GM18526 (cell line): ENCODE data around the gene CHD3.
A peak's percentile ranks its signal among the peaks of the same experiment; 100 is the strongest.

Experiments
- POLR2A ChIP-seq: IDR thresholded peaks from 3 replicates; pipeline ENCODE4 v1.6.1; 2011; ENCODE audit not compliant: insufficient read length; ENCODE audit errors: extremely low read depth

Gene CHD3

DNA sequence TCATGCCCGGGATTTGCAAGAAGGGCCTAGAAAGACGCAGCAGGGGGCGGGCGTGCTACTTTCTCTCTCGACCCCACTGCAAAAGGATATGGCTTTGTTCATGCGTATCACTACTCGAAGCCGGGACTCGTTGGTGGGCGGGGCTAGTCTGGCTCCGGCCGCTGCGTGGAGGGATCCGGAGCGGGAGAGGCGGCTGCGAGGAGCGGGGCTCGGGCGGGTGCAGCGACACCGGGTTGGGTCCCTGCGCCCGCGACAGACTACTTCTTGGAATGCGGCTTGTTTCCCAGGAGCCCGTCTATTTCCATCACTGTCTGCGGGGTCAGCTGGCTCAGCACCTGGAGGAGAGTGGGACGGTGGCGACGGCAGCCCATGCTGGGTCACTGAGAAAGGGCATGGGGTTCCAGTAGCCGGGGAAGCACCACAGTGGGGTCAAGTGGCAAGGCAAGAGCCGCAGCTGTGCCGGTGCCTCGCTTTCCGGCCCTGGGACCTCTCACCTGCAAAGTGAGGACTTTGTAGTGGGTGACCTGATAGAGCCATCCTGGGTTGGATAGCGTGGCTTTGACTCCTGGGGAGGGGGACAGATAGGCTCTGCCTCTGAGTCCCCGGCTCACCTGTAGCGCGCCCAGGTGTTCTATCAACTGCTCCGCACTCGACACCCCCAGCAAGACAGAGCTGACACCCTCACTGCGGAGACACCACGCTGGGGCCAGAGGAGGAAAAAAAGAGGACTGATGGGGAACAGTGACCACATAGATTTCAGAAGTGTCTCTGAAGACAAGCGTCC is 34.4 kb downstream of the CHD3 start:
- TF ChIP-seq POLR2A = no peak

DNA sequence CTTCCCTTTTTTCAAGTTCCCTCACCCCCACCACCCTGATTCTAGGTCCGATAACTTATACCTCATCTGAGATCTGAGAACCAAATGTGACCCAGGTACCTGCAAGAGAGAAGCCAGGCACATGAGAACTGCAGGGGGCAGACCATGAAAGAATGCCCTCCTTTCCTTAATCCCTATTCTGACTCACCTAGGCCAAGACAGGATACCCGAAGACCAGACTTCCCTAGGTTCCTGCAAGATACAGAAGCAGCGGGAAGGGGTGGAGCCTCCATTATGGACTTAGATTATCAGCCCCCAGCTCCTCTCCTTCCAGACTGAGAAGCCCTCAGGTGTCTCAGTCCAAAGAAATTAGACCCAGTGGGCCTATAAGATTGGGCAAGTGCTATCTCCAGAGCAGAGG is 39.0 kb downstream of the CHD3 start:
- no peak for TF ChIP-seq POLR2A

DNA sequence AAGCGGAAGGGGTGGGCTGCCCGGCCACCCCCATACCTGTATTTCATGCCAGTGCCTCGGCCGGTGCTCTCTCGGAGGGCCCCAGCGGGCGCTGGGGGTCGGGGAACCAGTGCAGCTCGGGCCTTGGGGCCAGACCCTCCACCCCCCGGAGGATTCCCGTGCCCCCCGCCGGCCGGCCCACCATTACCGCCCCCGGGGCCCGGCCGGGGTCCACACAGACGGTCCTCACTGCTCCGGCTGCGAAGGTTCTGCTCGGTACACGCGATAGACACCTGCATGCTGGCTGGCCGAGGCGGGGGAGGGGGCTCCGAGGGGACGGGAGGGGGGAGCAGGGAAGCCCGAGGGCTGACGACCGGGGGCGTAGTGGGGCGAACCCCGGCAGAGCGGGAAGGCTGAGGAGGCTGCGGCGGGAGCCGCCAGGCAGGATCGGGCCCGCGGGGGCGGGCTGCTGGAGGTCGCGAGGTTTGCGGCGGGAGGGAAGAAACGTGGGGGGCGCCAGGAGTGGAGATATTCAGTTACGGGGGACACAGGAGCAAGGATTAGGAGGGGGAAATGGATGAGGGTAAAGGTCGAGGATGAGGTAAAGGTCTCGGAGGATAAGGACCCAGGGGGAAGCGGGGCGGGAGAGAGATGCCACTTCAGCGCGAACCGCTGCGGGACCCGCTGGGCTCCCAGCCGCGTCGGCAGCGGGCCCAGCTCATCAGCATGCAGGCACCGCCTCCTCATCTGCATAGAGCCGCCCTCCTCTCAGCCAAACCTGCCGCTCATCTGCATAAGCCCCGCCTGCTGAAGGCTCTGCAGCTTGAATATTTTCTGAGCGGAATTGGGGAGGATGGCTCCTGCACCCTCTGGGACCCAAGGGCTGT is 40.8 kb downstream of the CHD3 start, which contains the start of gene KCNAB3:
KCNAB3 (minus strand) TSS at position 699 of the 866 bp plus-strand sequence; CDS start at position 278, 421 bp downstream.
- TF ChIP-seq POLR2A = no peak

GRCh38 chr17:7930841-7931631 is 42.4 kb downstream of the CHD3 start:
- TF ChIP-seq POLR2A = no peak

DNA sequence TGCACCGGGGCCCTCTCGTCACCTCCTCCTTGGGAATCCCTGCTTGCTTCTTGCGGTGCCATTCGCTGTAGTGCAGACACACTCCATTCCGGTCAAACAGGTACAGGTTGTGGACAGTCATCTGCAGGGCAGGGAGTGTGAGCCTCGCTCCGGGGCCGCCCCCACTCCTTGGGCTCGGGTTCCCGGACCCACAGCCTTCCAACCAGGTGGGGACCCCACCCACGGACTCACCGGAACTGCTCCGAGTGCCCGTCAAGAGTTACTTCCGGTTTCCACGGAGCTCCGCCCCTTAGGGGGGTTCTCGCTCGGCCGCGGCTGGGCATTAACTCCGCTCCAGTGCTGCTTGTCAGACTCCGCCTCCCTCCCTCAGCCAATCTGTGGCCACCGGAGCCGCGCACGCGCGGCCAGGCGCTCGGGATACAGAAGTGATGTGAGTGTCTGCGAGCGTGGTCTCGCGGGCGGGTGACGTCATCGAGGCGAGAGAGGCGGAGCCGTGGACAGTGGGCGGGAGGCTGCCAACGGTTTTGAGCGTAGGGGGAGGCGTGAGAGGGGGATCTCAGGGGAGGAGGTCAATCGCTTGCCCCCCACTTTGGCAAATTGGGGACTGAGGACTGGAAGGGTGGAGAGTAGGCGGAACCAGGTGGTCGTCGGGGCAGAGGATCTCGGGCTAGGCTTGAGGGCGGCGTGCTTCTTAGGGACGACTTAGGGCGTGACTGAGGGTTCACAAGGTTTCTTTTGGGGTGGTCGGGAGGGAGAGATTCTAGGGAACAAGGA is 43.3 kb downstream of the CHD3 start, which contains the start of the genes CNTROB and TRAPPC1:
CNTROB (plus strand) TSS at position 498 of the 774 bp plus-strand sequence. CDS start 874 bp downstream, outside the sequence.
TRAPPC1 (minus strand) TSS at position 238 of the 774 bp plus-strand sequence; CDS start at position 121, 117 bp downstream.
- TF ChIP-seq POLR2A = peak; percentile 73

DNA sequence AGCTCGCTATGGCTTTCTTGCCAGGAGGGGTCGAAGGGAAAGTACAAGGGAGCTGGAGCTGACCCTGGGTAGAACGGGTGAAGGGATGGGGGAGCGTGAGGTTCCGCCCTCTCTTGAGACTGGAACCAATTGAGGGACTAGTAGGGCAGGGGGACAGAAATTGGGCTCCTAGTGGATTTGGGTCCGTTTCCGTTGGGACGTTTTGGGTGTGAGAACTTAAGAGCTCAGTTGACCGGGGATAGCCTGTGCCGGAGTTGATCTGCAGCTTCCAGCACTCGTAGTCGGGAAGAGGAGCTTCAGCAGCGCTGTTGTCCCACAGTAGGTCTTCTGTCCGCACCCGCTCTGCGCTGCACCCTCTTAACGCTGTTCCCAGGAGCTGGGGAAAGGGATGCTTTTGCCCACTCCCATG is 43.9 kb downstream of the CHD3 start:
- TF ChIP-seq POLR2A = no peak

DNA sequence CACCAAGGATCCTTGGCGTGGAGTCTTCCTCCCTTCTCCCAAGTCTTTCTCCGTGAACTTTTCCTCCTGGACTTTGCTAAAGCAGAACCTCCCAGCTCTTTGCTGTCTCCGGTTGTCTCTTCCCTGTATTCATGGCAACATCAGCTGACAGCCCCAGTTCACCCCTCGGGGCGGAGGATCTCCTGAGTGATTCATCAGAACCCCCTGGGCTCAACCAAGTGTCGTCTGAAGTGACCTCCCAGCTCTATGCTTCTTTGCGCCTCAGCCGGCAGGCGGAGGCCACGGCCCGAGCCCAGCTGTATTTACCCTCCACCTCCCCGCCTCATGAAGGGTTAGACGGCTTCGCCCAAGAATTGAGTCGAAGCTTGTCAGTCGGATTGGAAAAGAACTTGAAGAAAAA is 44.4 kb downstream of the CHD3 start:
- TF ChIP-seq POLR2A = no peak

DNA sequence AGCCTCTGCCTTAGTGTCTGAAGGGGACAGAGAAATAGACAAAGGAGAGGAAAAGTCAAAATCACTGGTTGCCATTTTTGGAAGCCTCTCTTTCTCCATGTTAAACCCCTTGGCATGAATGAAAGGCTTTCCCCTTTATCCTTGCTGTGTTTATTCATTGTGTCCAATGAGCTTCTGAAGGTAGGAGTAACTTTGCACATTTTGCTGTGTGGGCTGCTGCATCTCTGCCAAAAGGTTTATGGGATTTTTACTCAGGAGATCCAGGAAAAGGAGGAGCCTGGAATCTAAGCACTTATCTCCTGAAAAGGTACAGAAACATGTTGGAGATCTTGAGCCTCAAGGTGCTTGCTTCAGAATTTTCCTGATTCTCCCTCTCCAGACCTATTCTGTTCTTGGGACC is 47.3 kb downstream of the CHD3 start:
- TF ChIP-seq POLR2A = no peak

DNA sequence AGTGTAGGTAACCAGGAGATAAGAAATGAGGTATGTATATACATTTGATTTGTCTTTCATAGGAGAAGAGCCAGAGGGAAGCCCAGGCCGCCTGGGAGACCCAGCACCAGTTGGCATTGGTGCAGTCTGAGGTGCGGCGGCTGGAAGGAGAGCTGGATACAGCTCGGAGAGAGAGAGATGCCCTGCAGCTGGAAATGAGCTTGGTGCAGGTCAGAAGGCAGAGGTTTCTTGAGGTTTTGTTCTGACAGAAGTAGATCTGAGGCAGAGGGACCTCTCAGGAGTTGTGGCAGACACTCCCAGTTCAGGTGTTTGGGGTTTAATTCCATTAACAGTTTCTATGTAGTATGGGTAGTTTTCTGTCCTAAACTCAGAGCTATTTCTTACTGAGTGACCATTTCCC is 51.4 kb downstream of the CHD3 start:
- no peak for TF ChIP-seq POLR2A

GRCh38 chr17:7940743-7941142 is 52.2 kb downstream of the CHD3 start:
- no peak for TF ChIP-seq POLR2A

GRCh38 chr17:7943291-7943690 is 54.7 kb downstream of the CHD3 start:
- TF ChIP-seq POLR2A = no peak

- TF ChIP-seq POLR2A = no peak
Observed at GRCh38 chr17:7944326-7944725, 55.7 kb downstream of the CHD3 start.

DNA sequence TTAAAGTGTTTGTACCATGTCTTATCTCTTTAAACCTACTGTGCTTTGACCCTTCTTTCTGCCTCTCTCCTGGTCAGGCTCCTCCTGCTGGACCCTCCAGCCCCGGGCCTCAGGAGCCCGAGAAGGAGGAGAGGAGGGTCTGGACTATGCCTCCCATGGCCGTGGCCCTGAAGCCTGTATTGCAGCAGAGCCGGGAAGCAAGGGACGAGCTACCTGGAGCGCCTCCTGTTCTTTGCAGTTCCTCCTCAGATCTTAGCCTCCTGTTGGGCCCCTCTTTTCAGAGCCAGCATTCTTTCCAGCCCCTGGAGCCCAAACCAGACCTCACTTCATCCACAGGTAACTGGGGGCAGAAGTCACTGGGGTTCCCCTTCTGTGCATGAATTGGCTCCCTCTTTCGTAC is 57.1 kb downstream of the CHD3 start:
- no peak for TF ChIP-seq POLR2A

- TF ChIP-seq POLR2A = no peak
Observed at GRCh38 chr17:7946441-7946840, 57.9 kb downstream of the CHD3 start.
